ENCODE data around the gene HCRT.
"Not testable (repeated sequence)": the region's sequence is repeated elsewhere in the genome, so short reads cannot be mapped to it uniquely, and the experiment has no call there.

The HCRT gene

DNA sequence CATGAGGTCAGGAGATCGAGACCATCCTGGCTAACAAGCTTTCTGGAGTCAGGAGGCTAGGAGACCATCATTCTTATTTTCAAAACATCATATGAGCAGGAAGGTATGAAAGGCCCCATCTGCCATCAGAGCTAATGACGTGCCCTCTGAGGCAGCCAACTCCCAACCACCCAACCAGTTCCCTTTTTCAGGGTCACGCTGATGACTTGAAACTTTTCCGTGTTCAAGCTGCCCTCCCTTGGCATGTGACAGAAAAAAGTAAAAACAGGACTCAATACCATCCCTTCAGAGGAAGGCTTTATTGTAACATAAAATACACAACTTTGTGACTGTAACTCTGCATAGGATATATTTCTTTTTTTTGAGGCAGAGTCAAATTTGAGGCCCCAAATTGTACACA is 13.6 kb upstream of the HCRT start:
- no peak for DNase-seq (ENCODE audit: low read depth in 1 of 2, low spot score in 1 of 2)

DNA sequence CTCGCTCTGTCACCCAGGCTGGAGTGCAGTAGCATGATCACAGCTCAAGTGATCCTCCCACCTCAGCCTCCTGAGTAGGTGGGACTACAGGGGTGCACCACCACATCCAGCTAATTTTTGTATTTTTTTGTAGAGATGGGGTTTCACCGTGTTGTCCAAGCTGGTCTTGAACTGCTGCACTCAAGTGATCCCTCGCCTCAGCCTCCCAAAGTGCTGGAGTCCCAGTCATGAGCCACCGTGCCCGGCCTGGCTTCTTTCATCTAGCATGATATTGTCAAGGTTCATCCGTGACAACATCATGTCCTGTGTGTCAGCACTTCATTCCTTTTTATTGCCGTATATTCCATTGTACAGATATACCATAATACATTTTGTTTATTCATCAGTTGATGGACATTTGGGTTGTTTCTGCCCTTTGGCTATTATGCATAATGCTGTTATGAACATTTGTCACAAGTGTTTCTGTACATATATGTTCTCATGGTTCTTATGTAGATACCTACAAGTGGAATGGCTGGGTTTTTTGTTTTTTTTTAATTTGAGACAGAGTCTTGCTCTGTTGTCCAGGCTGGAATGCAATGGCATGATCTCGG is 12.4 kb upstream of the HCRT start:
- no peak for DNase-seq (ENCODE audit: low read depth in 1 of 2, low spot score in 1 of 2)

DNA sequence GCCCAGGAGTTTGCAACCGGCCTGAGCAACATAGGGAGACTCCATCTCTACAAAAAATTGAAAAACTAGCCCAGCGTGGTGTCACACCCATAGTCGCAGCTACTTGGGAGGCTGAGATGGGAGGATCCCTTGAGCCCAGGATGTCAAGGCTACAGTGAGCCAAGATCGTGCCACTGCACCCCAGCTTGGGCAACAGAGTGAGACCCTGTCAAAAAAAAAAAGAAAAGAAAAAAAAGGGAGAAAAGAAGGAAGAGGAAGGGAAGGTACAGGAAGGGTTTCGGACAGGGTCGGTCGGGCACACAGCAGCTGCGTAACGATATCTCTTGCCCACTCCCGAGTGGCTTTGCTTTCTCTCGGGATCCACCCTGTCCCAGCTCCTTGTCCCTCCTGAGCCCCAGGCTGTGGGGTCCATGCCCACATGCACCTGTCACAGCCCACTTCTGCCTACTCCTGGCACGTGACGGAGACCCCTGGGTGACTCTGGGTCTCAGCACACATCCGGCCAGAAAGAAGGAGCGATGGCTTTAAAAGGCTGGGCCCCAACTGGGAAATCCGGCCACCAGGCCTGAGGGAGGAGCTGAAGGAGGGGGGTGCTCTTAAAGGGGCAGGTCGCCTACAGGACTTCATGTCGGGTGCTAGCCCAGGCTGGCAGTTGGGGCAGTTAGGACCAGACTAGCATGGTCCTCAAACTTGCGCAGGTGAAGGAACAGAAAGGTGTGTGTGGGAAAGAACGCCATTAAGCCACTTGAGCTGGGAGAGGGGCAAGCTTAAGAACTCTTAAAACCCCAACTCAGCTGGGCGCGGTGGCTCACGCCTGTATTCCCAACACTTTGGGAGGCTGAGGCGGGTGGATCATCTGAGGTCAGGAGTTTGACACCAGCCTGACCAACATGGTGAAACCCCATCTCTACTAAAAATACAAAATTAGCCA is 9.0 kb upstream of the HCRT start, which contains the start of gene GHDC:
TSS of gene GHDC (minus strand) at position 526 of the 931 bp plus-strand sequence. CDS start 913 bp downstream, outside the sequence.
- peak; percentile 56 to 57 for DNase-seq (ENCODE audit: low read depth in 1 of 2, low spot score in 1 of 2)

DNA sequence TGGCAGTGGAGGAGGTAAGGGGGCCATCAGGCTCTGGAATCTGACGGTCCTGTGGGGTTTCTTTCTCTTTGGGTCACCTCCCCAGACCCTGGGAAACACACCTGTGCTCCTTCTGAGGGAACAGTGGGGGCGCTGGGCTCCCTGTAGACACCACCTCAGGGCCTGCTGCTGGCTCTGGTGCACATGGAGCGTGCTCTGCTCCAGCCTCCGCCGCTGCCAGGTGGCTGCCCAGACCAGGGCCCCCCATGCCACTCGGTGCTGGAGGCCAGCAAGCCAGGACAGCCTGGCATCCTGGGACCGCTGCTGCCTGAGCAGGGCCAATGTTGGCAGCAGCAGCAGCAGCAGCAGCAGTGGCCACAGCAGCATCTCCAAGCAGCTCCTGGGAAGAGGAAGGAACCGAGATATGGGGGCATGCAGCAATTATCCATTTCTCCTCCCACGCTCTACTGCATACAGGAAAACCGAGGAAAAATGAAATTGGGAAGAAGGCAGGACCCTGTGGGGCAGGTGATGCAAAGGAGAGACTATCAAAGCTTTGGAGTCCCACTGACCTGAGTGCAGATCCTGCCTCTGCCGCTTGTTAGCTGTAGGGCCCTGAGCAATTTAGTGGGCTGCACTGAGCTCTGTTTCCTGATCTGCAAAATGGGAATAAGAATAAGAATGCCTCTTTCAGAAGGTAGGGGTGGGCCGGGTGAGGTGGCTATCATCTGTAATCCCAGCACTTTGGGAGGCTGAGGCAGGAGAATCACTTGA is 8.1 kb upstream of the HCRT start:
- DNase-seq (ENCODE audit: low read depth in 1 of 2, low spot score in 1 of 2) = no peak

DNA sequence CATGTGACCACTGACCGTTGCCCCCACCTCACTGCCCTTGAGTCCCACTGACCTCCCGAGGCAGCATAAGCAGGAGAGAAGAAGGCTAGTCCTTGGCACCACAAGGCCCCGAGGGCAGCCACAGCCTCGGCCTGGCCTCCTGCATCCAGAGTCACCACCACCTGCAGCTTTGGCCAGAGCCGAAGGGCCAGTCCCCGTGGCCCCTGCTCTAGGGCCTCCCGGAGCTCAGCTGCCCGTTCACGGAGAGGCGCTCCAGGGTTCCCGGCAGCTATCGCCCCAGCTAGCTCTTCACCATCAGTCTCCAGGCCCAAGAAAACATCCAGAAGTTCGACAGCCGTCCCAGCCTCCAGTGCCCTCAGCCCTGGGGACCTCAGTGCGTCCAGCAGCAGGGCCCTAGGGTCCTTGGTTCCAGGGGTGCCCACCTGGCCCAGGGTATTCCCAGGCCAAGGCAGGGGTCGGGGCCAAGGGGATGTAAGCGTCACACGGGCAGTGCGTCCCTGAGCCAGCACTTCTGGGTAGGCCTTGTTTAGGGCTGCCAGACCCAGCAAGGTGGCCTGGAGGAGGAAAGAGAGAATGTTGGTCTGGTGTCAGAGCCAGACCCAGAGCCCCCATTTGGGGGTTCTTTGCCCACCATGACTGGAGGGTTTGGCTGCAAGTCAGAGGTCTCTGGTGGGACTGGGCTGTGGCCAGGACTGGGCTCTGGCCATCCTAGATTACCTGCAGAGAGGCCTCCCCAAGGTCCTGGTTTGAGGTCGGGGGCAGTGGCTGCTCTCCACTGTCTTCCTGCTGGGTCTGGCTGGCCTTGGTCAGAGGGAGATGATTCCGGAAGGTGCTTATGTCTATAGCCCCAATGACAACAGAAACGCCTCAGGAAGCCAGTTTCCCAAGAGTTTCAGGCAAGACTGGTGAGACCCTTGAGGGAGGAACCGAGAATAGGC is 7.2 kb upstream of the HCRT start:
- DNase-seq (ENCODE audit: low read depth in 1 of 2, low spot score in 1 of 2) = no peak

DNA sequence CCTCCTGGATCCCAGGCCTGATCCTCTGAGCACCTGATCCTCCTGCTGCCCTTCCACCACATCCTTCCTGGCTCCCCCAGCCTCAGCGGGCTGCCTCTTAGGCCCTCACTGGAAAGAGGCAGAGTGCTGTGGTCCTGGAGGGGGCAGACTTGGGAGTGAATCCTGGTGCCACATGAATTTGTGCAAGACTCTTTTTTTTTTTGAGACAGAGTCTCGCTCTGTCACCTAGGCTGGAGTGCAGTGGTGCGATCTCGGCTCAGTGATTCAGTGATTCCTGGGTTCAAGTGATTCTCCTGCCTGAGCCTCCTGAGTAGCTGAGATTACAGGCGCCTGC is 6.0 kb upstream of the HCRT start:
- DNase-seq (ENCODE audit: low read depth in 1 of 2, low spot score in 1 of 2) = no peak

DNA sequence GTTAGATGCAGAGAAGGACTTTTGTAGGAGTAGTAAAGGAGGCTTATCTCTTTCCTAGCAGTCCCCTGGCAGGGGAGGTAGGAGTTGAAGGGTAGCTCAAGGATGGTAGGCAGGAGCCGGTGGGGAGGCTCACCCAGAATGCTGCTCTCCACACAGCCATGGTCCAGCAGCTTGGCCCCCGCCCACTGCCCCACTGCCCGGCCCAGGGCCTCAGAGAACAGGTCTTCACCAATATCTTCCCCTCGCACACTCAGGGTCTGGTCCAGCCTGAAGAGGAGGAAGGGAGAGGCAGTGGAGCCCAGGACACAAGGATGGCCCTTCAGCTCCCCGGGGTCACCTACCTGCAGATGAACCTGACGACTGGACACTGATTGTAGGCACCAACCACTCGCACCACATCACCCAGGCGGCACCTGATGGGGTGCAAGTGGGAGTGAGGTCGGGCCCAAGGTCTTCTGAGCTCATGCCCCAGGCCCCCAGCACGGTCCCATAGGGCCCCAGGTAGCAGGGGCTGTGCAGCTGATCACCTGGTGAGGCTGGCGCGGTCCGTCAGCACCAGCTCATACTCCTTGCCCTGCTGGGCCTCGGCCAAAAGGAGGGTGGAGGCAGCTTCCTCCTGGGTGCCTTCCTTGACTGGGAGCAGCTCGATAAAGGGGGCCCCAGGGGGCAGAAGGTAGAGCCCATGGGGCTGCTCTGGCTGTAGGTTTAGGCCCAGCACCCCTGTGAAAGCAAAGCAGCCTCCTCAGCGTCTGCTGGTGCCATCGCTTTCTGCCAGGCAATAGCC is 5.4 kb upstream of the HCRT start:
- DNase-seq (ENCODE audit: low read depth in 1 of 2, low spot score in 1 of 2) = no peak

DNA sequence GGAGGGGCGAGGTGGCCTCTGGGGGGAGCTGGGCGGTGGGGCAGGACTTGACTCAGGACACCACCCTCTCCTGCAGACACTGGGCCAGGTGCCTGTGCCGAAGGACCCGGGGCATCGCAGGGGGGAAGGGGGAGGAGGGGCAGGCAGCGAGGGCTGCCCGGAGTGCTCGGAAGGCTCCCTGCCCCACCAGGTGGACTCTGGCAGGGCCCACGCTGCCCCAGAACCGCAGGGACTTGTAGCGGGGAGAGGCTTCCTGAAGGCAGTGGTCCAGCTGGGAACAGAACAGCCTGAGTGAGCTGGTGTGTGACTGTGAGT is 4.4 kb upstream of the HCRT start:
- DNase-seq (ENCODE audit: low read depth in 1 of 2, low spot score in 1 of 2) = no peak

DNA sequence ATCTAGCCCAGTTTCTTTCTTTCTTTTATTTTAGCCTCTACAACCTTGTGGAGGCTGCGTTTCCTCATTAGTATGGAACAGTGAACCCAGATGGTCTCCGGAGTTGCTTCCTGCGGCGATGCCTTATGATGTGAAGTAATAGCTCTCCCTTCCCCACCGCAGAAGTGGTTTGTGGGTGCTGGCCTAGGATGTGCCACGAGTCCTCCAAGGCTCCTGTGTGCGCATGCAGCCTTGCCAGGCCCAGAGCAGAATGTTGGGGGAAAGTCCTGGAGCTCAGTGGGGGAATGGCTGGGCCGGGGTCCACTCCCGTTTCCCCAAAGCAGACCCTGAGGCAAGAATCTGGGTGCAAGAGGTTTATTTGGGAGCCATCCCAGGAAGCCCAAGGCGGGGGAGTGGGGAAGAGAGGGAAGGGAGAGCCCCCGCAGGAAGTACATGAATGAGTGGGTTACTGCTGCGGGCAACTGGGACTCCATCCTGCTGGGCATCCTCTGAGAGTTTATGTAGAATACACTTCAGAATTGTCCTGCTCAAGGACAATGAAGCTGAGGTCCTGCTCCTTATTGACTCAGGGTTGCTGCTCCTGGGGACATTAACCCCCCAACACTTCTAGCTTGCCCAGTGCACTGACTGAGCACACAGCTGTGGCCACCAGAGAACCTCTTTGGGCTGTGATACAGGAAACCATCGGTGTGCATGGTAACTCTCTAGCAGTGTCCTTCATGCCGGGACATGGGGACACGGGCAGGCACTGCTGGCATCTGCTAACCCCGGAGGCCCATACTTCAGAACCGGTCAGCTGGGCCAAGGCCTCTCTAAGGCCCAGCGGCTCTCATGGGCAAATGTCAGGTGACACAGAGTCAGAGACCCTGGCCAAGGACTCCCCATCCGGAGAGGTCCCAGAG is 3.7 kb upstream of the HCRT start:
- no peak for DNase-seq (ENCODE audit: low read depth in 1 of 2, low spot score in 1 of 2)

DNA sequence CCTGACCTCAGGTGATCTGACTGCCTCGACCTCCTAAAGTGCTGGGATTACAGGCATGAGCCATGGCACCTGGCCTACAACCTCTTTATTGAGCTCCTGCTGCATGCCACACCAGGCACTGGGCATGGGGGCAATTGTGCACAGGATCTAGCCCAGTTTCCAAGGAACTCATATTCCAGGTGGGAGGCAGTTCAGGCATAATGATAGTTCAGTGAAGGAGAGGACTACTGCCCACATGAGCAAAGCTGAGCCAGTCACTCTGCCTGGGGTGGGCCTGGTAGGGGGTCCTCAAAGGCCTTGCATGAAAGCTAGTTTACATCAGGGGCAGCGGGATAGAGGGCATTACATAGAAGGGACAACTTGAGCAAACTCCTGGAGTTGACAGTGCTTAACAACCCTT is 2.6 kb upstream of the HCRT start:
- DNase-seq (ENCODE audit: low read depth in 1 of 2, low spot score in 1 of 2) = no peak

DNA sequence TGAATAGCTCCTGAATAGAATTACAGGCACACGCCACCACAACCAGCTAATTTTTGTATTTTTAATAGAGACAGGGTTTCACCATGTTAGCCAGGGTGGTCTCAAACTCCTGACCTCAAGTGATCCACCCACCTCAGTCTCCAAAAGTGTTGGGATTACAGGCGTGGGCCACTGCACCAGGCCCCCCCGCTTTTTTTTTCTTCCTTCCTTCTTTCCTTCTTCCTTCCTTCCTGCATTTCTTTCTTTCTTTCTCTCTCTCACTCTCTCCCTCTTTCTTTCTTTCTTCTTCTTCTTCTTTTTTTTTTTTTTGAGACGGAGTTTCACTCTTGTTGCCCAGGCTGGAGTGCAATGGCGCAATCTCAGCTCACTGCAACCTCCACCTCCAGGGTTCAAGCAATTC is 939 bp upstream of the HCRT start:
- not testable (repeated sequence) for DNase-seq (ENCODE audit: low read depth in 1 of 2, low spot score in 1 of 2)

DNA sequence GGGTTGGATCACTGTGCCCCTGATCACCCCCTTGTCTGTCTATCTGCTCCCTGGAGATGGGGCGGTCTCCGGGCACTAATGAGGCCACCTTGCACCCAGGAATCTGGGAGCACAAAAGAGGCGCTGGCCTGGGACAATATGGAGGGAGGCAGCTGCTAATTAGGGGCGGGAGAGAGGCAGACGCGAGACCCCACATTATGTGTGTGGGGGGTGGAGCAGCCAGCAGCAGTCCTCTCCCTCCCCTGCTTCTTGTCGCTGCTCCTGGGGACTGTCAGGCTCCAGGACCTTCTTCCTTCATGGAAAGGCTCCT is 324 bp upstream of the HCRT start:
- no peak for DNase-seq (ENCODE audit: low read depth in 1 of 2, low spot score in 1 of 2)

DNA sequence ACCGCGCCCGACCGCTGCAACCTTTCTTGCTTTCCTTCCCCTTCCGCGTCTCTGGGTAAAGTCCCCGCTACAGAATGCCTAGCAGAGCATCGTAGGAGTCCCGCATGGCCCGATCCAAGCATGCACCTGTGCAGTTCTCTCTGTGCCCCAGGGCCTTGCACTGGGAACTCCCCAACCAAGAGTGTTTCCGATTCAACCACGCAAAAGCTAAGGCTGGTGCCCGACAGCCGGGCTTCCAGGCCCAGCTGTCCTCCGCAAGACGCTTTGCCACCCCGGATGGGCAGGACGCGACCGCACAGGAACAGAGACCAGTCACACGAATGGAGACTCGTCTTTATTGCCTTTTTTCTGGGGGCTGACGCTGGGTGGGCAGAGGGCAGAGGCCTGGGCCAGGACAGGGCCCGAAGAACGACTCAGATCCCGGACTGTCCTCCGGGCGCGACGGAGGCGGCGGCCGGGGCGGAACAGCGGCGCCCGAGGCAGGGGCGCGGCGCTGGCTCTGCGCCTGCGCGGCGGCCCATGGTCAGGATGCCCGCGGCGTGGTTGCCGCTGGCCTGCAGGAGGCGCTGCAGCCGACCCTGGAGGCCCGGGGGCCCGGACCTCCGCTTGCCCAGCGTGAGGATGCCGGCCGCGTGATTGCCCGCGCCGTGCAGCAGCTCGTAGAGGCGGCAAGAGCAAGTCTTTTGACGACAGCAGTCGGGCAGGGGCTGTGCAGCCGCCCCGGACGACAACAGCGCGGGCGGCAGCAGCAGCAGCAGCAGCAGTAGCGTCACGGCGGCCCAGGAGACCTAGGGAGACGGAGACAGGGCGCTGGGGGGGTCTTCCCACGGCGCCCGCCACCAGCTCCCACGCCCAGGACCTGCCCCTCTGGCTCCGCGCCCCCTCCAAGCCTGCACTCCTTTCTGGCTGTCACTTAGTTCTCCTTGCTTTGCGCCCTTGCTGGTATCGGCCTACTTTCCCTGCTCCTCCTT is 1.2 kb downstream of the HCRT start:
- peak; percentile 64 to 71 for DNase-seq (ENCODE audit: low read depth in 1 of 2, low spot score in 1 of 2)

DNA sequence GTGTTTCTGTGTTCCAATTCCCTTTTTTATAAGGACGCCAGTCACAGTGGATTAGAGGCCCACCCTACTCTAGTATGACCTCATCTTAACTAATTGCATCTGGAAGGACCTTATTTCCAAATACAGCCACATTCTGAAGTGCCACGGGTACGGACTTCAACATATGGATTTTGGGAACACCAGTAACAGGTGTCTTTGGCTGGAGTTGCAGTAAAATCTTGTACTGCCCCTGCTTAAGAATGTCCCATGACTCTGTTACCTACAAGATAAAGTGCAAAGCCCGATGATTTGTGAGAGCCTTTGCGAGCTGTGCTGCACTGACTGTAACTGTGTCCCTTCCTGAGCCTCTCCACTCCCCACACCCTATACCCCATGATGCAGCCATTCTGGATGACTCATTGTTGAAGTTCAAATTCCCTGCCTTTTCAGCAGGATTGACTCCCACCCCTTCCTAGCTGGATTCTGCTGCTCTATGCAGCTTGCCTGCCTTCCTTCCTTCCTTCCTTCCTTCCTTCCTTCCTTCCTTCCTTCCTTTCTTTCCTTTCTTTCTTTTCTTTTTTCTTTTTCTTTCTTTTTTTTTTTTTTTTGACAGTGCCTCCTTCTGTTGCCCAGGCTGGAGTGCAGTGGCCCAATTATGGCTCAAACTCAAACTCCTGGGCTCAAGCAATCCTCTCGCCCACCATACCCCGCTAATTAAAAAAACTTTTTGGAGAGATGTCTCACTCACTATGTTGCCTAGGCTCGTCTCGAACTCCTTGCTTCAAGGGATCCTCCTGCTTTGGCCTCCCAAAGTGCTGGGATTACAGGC is 2.1 kb downstream of the HCRT start:
- DNase-seq (ENCODE audit: low read depth in 1 of 2, low spot score in 1 of 2) = no peak

DNA sequence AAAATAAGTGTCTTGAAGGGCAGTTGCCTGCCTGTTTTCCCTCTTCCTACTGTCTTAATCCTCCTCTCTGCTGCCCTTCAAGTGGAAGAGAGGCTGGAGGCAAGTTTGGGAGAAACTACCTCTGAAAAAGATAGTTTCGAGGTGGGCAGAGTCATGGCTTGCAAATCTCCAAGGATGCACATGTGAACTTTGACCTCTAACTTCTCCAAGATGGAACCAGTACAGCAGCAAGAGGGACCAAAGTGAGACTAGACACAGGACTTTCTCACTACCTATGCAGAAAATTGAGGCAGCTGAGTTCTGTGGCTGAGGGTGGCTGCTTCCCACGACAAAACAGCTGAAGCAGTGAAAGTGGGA is 3.4 kb downstream of the HCRT start:
- no peak for DNase-seq (ENCODE audit: low read depth in 1 of 2, low spot score in 1 of 2)

DNA sequence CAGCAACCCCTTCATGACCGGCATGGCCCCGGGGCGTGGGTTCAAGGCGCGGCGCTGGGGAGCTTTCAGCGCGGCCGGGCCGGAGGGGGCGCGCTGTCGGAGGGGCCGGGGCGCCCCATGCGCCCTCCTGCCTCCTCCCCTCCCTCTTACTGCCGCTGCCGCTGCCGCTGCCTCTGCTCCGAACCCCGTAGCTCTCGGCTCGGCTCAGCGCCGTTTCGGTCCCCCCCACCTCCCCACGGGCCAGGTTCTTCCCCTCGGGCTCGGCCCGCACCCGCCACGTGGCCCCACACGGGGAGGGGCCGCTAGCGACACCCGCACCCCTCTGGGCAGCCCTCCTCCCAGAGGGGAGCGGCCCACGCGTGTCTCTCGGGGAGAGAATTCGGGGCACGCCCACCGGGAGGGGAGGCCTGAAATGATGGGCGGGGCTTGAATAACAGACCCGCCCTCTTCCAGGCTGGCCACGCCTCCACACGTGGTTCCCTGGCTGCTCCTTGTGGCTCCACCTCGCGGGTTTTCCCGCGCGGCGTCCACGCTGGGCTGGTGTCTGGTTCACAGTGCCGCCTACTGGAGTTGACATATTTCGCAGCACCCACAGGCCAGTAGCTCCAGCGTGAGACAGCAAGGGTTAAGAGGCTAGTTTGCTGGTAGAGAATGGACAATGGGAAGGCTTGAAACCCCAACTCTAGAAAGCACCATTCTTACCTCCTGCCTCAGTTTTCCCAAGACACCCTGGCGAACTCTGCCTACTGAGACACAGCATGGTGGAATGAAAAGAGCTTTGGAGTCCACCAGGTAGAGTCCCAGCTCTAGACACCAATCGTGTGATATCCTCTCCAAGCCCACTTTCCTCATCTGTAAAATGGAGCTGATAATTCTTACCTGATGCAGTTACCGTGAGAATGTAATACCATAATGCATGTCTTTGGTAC is 4.1 kb downstream of the HCRT start, which contains the start of gene KCNH4:
TSS of gene KCNH4 (minus strand) at position 221 of the 929 bp plus-strand sequence. CDS start at position 24, 197 bp downstream.
- peak; percentile 71 to 84 for DNase-seq (ENCODE audit: low read depth in 1 of 2, low spot score in 1 of 2)

Measured in stimulated activated CD4-positive, alpha-beta T cell treated with anti-CD3 and anti-CD28 coated beads, Interleukin-15, amount 100 ng/mL, for 1 hour (primary cell).